Neural cell (in vitro differentiated cells): ENCODE results near the gene IGLL5.

Experiments used
- CTCF ChIP-seq: fragments of 450-650 bp; IDR thresholded peaks from 2 replicates; pipeline ENCODE4 v1.5.1; 2014; ENCODE audit warnings: antibody characterized with exemption, mild to moderate bottlenecking, moderate library complexity; ENCODE audit not compliant: poor library complexity, severe bottlenecking
- REST ChIP-seq: IDR thresholded peaks from 2 replicates; pipeline ENCODE4 v1.6.1; 2012; ENCODE audit warnings: borderline replicate concordance

GRCh38 chr22:22881116-22882000, 6.3 kb upstream of the IGLL5 start:
- TF ChIP-seq CTCF = no peak
- TF ChIP-seq REST = no peak
